Stromal cell of bone marrow (primary cell): Measurements from ENCODE around the gene KLK13.

Experiments used
- DNase-seq: peaks from one replicate; pipeline ENCODE4 v3.0.0-alpha.2; 2012; ENCODE audit warnings: low read depth

KLK13 gene

DNA sequence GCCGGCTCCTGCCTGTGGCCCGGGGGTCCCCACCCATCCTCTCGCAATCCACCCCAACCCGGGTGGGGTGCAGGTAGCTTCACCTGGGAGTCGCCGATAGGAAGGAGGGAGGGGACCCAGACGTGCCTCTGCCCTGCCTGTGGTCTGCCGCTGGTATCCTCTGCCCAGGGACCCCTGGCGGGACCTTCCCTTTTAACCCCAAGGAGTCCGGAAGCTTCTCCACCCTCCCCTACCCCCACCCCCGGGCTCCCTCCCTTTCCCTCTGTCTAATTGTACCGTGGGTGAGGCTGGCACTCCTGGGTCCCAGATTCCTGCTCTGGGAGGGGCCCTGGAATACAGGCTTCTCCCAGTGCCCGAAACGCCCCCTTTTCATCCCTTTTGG is 45.4 kb downstream of the KLK13 start, which contains the start of gene KLK10:
Gene KLK10, minus strand, starts transcription at position 166 of the 382 bp plus-strand sequence. CDS start 579 bp downstream, outside the sequence.
- no peak for DNase-seq

DNA sequence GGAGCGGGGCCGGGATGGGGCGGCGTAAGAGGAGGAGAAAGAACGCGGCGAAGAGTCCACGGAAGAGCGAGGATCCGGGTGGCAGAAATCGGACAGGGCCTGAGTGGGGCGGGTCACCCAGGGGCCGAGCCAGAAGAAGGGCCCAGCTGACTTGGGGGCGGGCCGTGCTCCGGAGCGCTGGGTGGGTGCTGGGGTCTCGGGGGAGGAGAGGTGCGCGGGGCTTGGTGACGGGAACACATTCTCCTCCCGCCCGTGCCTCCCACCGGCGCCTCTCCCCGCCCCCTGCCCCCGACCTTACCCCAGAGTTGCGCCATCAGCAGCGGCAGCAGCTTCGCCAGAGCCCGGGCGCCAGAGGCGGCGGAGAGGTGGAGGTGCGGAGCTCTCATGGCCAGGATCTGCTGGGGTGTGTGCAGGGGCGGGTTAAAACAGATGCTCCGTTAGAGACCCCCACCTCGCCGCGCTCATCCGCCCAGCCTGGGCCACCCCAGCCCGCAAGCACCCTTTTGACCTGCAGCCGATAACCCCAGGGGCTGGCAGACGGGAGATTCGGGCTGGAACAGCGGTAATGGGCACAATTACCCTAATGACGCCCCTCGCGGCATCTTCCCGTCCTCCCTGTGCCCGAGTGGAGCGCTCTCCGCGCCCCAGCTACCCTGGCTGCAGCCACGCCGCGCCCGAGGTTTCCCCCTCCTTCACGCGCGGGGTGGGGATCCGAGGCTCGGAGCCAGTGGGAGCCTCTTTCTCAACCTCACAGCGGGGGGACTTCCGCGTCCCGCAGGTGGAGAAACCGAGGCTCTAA is 45.9 kb downstream of the KLK13 start:
- no peak for DNase-seq

GRCh38 chr19:51016798-51017683 is 47.9 kb downstream of the KLK13 start:
- DNase-seq = no peak

DNA sequence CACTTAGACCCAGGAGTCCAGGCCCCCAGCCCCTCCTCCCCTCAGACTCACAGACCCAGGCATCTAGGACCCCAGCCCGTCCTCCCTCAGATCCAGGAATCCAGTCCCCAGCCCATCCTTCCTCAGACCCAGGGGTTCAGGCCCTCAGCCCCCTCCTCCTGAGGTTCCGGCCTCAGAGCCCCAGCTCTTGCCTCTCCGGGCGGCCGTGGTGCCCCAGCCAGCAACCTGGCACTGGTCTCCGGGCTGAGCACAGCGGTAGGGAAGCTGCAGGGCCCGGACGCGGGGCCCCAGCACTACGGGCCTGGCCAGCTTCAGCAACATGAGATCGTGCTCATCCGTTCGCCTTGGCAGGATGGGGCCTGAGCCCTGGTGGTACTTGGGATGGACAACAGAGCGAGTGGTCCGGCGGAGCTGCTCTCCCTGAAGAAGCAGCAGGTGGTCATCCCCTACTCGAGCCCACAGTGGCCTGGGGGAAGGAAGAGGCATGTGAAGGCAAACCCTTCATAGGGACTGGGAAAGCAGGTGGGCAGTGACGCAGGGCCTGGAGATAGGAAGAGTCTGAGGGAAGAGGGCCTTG is 49.1 kb downstream of the KLK13 start:
- DNase-seq = no peak

- no peak for DNase-seq
Observed at GRCh38 chr19:51014242-51014641, 50.6 kb downstream of the KLK13 start.

- no peak for DNase-seq
Observed at GRCh38 chr19:51012661-51013190, 52.2 kb downstream of the KLK13 start.

DNA sequence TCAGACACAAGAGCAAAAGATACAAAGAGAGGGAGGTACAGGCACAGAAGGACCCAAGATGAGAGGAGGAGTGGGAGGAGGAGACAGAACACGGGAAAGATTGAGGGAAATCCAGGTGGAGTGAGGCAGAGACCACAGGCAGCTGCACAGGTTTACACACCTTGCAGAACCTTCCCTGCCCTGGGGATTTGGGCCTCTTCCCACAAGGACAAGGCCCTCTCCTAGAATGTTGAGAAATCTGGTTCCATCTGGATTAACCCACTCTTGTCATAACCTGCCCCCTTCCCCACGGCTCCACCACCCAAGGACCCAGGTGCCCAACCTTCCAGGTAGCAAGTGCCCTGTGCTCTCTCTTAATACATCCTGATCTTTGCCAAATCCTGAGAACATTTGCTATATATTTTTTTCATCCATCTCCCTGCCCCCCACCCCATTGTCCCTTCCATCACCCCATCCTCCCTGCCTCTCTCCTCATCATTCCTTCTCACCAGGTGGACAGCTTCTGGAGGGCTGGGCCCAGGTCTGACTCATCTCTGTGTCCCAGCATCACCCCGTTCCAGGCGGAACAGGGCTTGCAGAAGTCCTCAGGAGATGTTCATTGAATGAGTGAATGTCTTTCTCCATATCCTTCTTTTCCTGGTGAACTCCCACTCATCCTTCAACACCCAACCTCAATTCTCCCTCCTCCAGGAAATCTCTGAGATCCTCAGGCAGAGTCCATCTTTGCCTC is 54.7 kb downstream of the KLK13 start:
- no peak for DNase-seq

DNA sequence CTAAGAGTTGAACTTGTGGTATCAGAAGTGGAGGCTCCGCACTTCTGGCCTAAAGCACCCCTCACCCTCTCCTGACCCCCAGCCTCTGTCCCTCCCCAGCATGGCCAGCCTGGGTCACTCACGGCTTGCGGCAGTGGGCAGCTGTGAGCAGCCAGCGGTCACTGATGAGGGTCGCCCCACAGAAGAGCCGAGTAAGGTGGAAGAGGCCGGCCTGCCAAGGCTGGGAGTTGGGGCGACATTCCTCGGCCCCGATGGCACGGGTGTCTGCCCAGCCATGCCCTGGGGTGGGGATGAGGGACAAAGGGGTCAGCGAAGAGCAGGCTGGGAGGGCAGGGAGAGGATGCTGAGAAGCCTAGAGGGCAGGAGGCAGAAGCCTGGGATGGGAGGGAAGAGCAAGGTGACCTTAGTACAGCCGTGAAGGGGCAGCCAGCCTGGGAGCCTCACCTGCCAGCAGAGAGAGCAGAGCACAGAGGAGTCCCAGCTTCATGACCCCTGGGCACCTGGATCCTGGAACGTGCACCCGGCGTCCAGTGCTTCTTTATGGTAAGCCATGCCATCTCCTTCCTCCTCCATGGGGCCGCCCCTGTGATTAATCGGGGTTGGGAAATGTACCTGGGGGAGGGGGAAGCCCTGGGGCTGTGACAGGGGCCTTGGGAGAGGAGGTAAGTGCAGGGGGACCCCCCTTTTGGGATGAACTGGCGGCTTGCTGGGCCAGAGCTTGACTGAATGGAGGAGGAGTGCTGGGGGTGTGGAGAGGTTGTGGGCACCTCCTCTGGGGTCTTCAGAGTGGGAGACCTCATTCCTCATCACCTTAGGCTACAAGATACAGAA is 55.6 kb downstream of the KLK13 start:
- no peak for DNase-seq

DNA sequence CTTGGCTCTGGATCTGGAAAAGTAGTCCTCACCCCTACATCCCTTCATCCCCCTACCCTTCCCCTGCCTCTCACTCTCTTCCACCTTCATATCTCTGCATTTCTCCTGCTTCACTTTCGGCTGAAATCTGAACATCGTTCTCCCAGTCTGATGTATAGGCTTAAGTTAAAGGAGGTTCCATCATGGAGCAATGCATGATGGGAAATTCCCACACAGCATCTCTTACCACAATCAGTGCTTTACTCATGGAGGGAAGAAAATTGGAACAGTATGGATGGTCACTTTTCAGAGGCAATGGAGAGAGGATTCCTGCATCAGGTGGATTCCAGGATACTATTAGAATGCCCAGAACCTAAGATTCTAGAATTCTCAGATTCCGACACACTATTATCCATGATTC is 57.4 kb downstream of the KLK13 start:
- no peak for DNase-seq

DNA sequence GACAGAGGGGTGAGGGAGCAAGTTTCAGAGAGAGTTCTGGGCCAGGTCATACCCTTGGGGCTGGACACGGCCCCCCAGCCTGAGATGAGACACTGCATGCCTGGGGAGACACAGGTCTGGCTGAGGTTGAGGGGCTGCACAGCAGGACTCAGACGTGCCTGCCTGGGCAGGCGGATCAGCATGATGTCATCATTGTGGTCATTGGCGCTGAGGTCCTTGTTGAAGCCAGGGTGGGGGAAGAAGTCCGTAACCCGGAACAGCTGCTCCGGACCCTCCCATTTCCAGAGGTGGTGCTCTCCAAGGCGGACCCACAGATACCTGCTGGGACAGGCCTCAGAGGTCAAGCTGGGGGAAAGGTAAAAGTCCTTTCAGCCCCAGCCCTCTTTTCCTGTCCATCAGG is 58.5 kb downstream of the KLK13 start:
- no peak for DNase-seq
